HEK293T (cell line): ENCODE results near the gene FNDC3B.

Experiments used
- CTCF ChIA-PET: fragments of 350-600 bp; formaldehyde crosslinking; extraction: SDS; loops from one replicate; lab custom pipeline; 2021; ENCODE audit warnings: antibody characterized with exemption, inconsistent platforms; lab: Yijun Ruan, JAX
- POLR2A ChIA-PET: fragments of 350-600 bp; formaldehyde crosslinking; extraction: SDS; loops from one replicate; lab custom pipeline; 2020; ENCODE audit warnings: antibody characterized with exemption, inconsistent platforms; lab: Yijun Ruan, JAX
- DNase-seq: peaks from one replicate; pipeline ENCODE4 v3.0.0; 2012; ENCODE audit warnings: mixed read lengths; ENCODE audit errors: extremely low spot score
- ARNT ChIP-seq: fragments of 450-650 bp; IDR thresholded peaks from 2 replicates; pipeline ENCODE4 v1.6.1; 2017; ENCODE audit warnings: mild to moderate bottlenecking
- BHLHE40 ChIP-seq: fragments of 450-650 bp; IDR thresholded peaks from 2 replicates; pipeline ENCODE4 v1.6.1; 2016; ENCODE audit warnings: mild to moderate bottlenecking, moderate library complexity, borderline replicate concordance
- CTBP1 ChIP-seq: fragments of 450-650 bp; IDR thresholded peaks from 2 replicates; pipeline ENCODE4 v1.6.1; 2016; ENCODE audit warnings: borderline replicate concordance
- ELF4 ChIP-seq: fragments of 450-650 bp; IDR thresholded peaks from 2 replicates; pipeline ENCODE4 v1.6.1; 2017; ENCODE audit warnings: antibody characterized with exemption
- FOXA1 ChIP-seq: fragments of 450-650 bp; IDR thresholded peaks from 2 replicates; pipeline ENCODE4 v1.6.1; 2016; ENCODE audit warnings: mild to moderate bottlenecking
- FOXK2 ChIP-seq: fragments of 450-650 bp; IDR thresholded peaks from 2 replicates; pipeline ENCODE4 v1.6.1; 2016; ENCODE audit warnings: mild to moderate bottlenecking
- FOXM1 ChIP-seq: fragments of 450-650 bp; IDR thresholded peaks from 2 replicates; pipeline ENCODE4 v1.6.1; 2017; ENCODE audit warnings: mild to moderate bottlenecking, borderline replicate concordance
- HDGF ChIP-seq: fragments of 450-650 bp; IDR thresholded peaks from 2 replicates; pipeline ENCODE4 v1.6.1; 2017; ENCODE audit warnings: antibody characterized with exemption, borderline replicate concordance
- L3MBTL2 ChIP-seq: fragments of 450-650 bp; conservative IDR thresholded peaks from 2 replicates; pipeline ENCODE4 v1.6.1; 2016; ENCODE audit warnings: mild to moderate bottlenecking
- LEF1 ChIP-seq: fragments of 450-650 bp; IDR thresholded peaks from 2 replicates; pipeline ENCODE4 v1.6.1; 2017; ENCODE audit warnings: mild to moderate bottlenecking, borderline replicate concordance
- NFRKB ChIP-seq: fragments of 450-650 bp; IDR thresholded peaks from 2 replicates; pipeline ENCODE4 v1.6.1; 2016; ENCODE audit warnings: mild to moderate bottlenecking, moderate library complexity
- SP1 ChIP-seq: fragments of 450-650 bp; IDR thresholded peaks from 2 replicates; pipeline ENCODE4 v1.6.1; 2017
- SUZ12 ChIP-seq: fragments of 450-650 bp; IDR thresholded peaks from 2 replicates; pipeline ENCODE4 v1.6.1; 2016; ENCODE audit warnings: mild to moderate bottlenecking
- TARDBP ChIP-seq: fragments of 450-650 bp; IDR thresholded peaks from 2 replicates; pipeline ENCODE4 v1.6.1; 2016
- ZNF384 ChIP-seq: fragments of 450-650 bp; IDR thresholded peaks from 2 replicates; pipeline ENCODE4 v1.6.1; 2016
- TF ChIP-seq, protein P1 (sequence below): fragments of 450-650 bp; IDR thresholded peaks from 2 replicates; pipeline ENCODE4 v1.6.1; 2016

The FNDC3B gene

DNA sequence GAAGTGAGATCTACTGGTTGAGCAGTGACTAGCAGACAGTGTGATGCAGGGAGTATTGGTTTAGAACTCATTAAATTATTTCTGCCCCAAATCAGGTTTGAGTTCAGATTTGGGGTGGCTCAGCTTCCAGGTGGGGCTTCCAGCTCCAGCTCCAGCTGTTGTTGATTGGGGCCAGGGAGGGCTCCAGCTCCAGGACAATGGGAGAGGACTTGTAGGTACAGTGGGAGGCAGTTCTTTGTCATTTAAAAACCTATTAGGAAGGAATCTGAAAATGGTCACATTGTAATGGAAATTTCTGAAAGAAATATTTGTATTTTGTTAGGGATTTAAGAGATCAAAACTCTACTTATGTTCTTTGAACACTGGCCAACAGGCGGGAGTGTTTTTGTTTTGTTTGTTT lies 97.0 kb downstream of the FNDC3B start:
- ChIA-PET POLR2A (no interaction called here), CTCF (no interaction called here)
- no peak for DNase-seq
- TF ChIP-seq FOXM1 (no peak), BHLHE40 (no peak), FOXA1 (no peak), ARNT (no peak), SP1 (no peak), CTBP1 (no peak), ZNF384 (no peak)
- TF ChIP-seq, protein P1, sequence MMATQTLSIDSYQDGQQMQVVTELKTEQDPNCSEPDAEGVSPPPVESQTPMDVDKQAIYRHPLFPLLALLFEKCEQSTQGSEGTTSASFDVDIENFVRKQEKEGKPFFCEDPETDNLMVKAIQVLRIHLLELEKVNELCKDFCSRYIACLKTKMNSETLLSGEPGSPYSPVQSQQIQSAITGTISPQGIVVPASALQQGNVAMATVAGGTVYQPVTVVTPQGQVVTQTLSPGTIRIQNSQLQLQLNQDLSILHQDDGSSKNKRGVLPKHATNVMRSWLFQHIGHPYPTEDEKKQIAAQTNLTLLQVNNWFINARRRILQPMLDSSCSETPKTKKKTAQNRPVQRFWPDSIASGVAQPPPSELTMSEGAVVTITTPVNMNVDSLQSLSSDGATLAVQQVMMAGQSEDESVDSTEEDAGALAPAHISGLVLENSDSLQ = no peak

DNA sequence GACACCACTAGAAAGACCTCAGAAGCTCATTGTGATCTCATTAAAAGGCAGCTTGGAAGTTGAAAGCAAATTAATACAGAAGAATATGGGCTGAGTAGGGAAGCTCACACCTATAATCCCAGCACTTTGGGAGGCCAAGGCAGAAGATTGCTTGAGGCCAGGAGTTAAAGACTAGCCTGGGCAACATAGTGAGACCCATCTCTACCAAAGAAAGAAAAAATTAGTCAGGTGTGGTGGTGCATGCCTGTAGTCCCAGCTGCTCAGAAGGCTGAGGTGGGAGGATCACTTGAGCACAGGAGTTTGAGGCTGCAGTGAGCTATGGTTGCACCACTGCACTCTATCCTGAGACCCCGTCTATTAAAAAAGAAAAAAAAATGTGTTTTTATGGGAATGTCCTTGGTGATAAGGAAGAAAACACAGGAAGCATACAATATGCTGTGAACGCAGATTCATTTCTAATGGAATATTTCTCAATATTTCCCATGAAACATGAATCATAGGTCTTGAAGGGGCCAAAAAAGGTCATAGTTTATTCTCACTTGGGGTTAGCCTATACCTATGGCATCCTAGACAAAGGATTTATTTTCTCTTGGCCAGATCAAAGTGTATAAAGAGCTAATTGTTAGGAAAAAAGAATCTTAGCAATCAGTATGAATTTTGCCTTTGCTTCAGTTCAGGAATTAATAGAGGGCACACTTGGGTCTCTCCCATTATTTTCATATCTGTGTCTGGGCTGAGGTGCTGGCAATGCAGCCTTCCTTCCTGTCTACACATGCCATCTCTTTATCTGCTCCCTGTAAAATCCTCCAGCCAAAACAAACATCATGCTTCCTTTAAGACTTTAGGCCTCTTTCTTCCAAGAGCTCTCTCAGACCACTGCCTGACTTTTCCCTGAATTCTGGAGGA lies 98.2 kb downstream of the FNDC3B start:
- TF ChIP-seq SP1 = no peak
- no peak for TF ChIP-seq L3MBTL2
- no peak for TF ChIP-seq NFRKB
- TF ChIP-seq, protein P1 = no peak
- no peak for TF ChIP-seq FOXK2
- no peak for TF ChIP-seq BHLHE40
- no peak for DNase-seq
- ChIA-PET POLR2A (no interaction called here), CTCF (no interaction called here)

DNA sequence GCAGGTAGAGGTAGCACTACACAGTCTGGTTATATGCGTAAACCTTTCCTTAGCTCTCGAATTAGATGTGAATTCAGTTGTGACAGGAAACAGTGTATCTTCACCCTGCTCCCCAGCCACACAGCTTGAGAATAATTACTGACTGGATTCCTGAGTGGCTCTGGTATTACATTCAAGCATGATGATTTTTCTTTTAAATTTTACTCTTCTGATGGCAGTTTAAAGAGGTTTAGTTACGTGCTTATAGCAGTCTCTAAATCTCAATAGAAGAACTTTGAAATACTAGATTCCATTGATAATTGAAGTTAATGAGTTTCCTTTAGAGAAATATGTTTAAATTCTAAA lies 98.8 kb downstream of the FNDC3B start:
- TF ChIP-seq ARNT = no peak
- ChIA-PET CTCF (no interaction called here), POLR2A (no interaction called here)
- no peak for DNase-seq

DNA sequence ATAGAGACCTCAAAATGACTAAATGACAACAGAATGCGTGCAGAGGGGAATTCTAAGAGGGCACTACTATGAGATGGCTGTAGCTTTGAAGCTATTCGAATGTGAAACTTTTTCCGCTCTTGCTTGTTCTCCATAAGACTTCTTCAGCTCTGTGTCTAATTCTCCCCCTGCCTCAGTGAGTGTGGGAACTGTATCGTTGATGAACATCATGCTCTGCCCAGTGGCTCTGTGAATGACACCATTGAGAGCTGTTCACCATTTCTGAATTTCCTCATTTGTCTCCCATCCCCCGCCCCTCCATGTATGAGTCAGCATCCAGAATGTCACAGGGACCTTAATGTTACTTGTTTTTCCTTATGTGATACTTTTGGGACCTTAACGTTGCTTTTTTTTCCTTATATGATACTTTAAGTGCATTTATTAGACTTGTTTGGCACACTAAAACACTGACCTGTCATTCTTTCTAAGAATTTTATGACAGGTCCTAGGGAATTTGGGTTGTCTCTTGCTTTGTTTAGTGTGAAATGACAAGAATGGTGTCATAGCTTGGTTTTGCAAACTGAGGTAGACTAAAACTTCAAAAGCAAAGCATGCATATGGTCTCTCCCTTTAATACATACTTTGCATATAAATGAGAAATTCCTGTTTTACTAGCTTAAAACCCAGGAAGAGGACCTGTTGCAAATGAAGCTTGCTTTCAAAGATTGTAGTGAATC lies 99.6 kb downstream of the FNDC3B start:
- TF ChIP-seq FOXM1 (no peak), SUZ12 (no peak)
- no peak for DNase-seq
- ChIA-PET CTCF (interaction anchor here (0.7 kb wide), 1 partner anchor 10 kb away, joined by 3 read pairs; no protein-coding TSS in a partner anchor), POLR2A (interaction anchor here (0.7 kb wide), 1 partner anchor 98 kb away, joined by 4 read pairs; no protein-coding TSS in a partner anchor)

DNA sequence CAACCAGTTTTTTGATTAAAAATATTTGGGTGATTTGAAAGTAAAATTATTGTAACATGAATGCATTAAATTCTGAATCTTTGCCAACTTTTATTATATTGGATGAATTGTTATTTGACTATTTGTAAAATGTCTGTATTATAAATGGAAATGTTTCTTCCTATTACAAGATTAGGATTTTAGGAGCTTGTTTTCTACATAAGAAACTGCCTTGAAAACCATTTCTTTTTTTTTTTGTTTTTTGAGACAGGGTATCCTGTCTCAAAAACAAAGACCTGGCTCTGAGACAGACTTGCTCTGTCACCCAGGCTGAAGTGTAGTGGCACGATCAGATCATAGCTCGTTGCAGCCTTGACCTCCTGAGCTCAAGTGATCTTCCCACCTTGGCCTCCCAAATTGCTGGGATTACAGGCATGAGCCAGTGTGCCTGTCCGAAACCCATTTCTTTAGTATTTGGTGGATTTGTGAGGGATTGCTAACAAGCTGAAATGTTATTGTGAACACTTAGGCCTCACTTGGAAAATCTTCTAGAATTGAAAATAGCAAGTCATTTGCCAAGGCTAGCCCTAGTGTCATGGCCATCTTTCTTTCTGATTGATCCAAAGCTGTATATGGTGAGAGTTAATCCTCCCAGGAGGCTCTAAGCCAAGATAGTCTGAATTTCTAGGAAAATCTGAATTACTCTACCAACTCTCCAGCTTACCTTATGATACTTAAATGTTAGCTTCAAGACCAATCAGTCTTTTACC lies 100.3 kb downstream of the FNDC3B start:
- DNase-seq = no peak
- ChIA-PET CTCF (interaction anchor here (0.7 kb wide), 2 partner anchors 10 to 11 kb away, joined by 3 read pairs; no protein-coding TSS in a partner anchor), POLR2A (interaction anchor here (0.7 to 1.2 kb wide), 2 partner anchors 10 to 99 kb away, joined by 3 to 4 read pairs; no protein-coding TSS in a partner anchor)
- TF ChIP-seq FOXA1 = no peak
- TF ChIP-seq SP1 = no peak
- TF ChIP-seq HDGF = no peak
- TF ChIP-seq SUZ12 = no peak
- TF ChIP-seq NFRKB = no peak
- no peak for TF ChIP-seq ARNT
- no peak for TF ChIP-seq FOXK2
- TF ChIP-seq TARDBP = no peak
- no peak for TF ChIP-seq L3MBTL2
- no peak for TF ChIP-seq ELF4
- TF ChIP-seq ZNF384 = no peak
- no peak for TF ChIP-seq BHLHE40
- no peak for TF ChIP-seq CTBP1
- no peak for TF ChIP-seq LEF1
- TF ChIP-seq, protein P1 = no peak
